HepG2 (cell line): ENCODE results near the gene FRMD4A. TPM values are rescaled to one million over a fixed set of nuclear protein-coding genes. Genes with fewer than 3 reads are reported as not detected.

Source experiments
- ATAC-seq: fragments of 200-7000 bp; cut with Tn5 transposase; 3 replicates; pipeline ENCODE4 v1.9.1; 2020; ENCODE audit warnings: mild to moderate bottlenecking, moderate library complexity
- BruUV-seq: library from RNA; stranded (reverse); fragments of 400-500 nt; replicated peaks from 2 replicates; lab custom pipeline; 2021; lab: Mats Ljungman, UMichigan
- CTCF ChIA-PET: fragments of 300-600 bp; formaldehyde crosslinking; extraction: SDS; loops from one replicate; lab custom pipeline; 2021; ENCODE audit warnings: low total read pairs, inconsistent platforms, low intra/inter-chr PET ratio; lab: Yijun Ruan, JAX
- POLR2A ChIA-PET: fragments of 350-600 bp; sonication (Branson Sonifier 250); formaldehyde crosslinking; loops from one replicate; lab custom pipeline; 2020; ENCODE audit warnings: antibody characterized with exemption, inconsistent platforms; lab: Yijun Ruan, JAX
- DNase-seq: peaks from one replicate; pipeline ENCODE4 v3.0.0-alpha.2; 2015; ENCODE audit warnings: low spot score
- FAIRE-seq: peaks from 3 replicates; lab custom pipeline; 2011; peaks lifted over from hg19 to GRCh38; lab: Jason Lieb, UNC
- H2AFZ ChIP-seq: one replicate; pipeline ENCODE4 v1.6.1; 2011; ENCODE audit warnings: low read length, inconsistent platforms
- H3K27ac ChIP-seq: fragments of 300-600 bp; 3 replicates; pipeline ENCODE4 v1.8.0; 2011; ENCODE audit warnings: mixed run types, mild to moderate bottlenecking, mixed read lengths, low read length, inconsistent platforms; ENCODE audit not compliant: insufficient read depth; ENCODE audit errors: extremely low read length
- H3K27me3 ChIP-seq, 2 experiments: fragments of 200-600 bp in 1 of 2; 2 replicates in 1 of 2; 3 replicates in 1 of 2; pipeline versions ENCODE4 v1.6.0 to v1.8.0; 2011; ENCODE audit warnings: low read length in 2 of 2, mild to moderate bottlenecking in 2 of 2, moderate library complexity in 2 of 2, inconsistent platforms in 1 of 2; ENCODE audit not compliant: insufficient read depth in 2 of 2, control insufficient read depth in 1 of 2
- H3K36me3 ChIP-seq, 2 experiments: fragments of 200-600 bp in 1 of 2; replicated peaks in 1 of 2; 2 replicates in 1 of 2; 3 replicates in 1 of 2; pipeline versions ENCODE4 v1.5.1 to v1.8.0; 2011; ENCODE audit warnings: low read length in 2 of 2, inconsistent platforms in 1 of 2; ENCODE audit not compliant: insufficient read depth in 2 of 2, control insufficient read depth in 1 of 2
- H3K4me1 ChIP-seq: 2 replicates; pipeline ENCODE4 v1.5.1; 2012; ENCODE audit warnings: low read length, inconsistent platforms; ENCODE audit not compliant: insufficient read depth
- H3K4me2 ChIP-seq: 2 replicates; pipeline ENCODE4 v1.6.0; 2011; ENCODE audit warnings: low read depth, low read length, inconsistent platforms
- H3K4me3 ChIP-seq, 3 experiments: fragments of 200-600 bp in 1 of 3; sonication (generic), shearing (Covaris generic) in 1 of 3; replicated peaks in 1 of 3; 2 replicates each; pipeline ENCODE4 v1.5.1; 2011 to 2016; ENCODE audit warnings: low read length in 3 of 3, inconsistent platforms in 2 of 3, low read depth in 2 of 3, mild to moderate bottlenecking in 2 of 3, control low read depth in 1 of 3, mixed read lengths in 1 of 3; ENCODE audit not compliant: insufficient read depth in 1 of 3
- H3K79me2 ChIP-seq: one replicate; pipeline ENCODE4 v1.6.1; 2011; ENCODE audit warnings: low read length, inconsistent platforms; ENCODE audit not compliant: insufficient read depth
- H3K9ac ChIP-seq: 2 replicates; pipeline ENCODE4 v1.6.0; 2011; ENCODE audit warnings: mild to moderate bottlenecking, low read depth, low read length, inconsistent platforms; ENCODE audit not compliant: insufficient read depth
- H3K9me3 ChIP-seq: 2 replicates; pipeline ENCODE4 v1.5.1; 2012; ENCODE audit warnings: mild to moderate bottlenecking, low read length
- H4K20me1 ChIP-seq: 2 replicates; pipeline ENCODE4 v1.6.0; 2011; ENCODE audit warnings: inconsistent platforms, mild to moderate bottlenecking, low read length, moderate library complexity; ENCODE audit not compliant: insufficient read depth
- CC2D1A ChIP-seq: sonication (generic); formaldehyde crosslinking; IDR thresholded peaks from 2 replicates; pipeline ENCODE4 v1.8.1; 2023; ENCODE audit warnings: mild to moderate bottlenecking, missing genetic modification reagents
- CHD2 ChIP-seq: IDR thresholded peaks from 2 replicates; pipeline ENCODE4 v1.6.1; 2011; ENCODE audit warnings: low read depth, low read length, improper control_type of control experiment
- CREB1 ChIP-seq, 2 experiments: fragments of 450-650 bp in 1 of 2; IDR thresholded peaks; 2 replicates each; pipeline ENCODE4 v1.6.1; 2016 to 2017; ENCODE audit warnings: control low read depth in 1 of 2, mild to moderate bottlenecking in 1 of 2, missing compliant biosample characterization in 1 of 2, missing genetic modification characterization in 1 of 2
- HIVEP1 ChIP-seq: sonication (generic); formaldehyde crosslinking; IDR thresholded peaks from 2 replicates; pipeline ENCODE4 v1.4.0; 2020; ENCODE audit warnings: mild to moderate bottlenecking, missing genetic modification reagents
- HMGA1 ChIP-seq: sonication (generic); formaldehyde crosslinking; conservative IDR thresholded peaks from 2 replicates; pipeline ENCODE4 v1.4.0; 2020; ENCODE audit warnings: missing genetic modification reagents
- ZNF225 ChIP-seq: sonication (generic); formaldehyde crosslinking; IDR thresholded peaks from 2 replicates; pipeline ENCODE4 v1.4.0; 2020; ENCODE audit warnings: mild to moderate bottlenecking, missing genetic modification reagents
- ZNF780A ChIP-seq: sonication (generic); formaldehyde crosslinking; IDR thresholded peaks from 2 replicates; pipeline ENCODE4 v1.8.0; 2022; ENCODE audit warnings: mild to moderate bottlenecking, missing genetic modification reagents, moderate library complexity
- in situ Hi-C: cut with HindIII; loops from 2 replicates; pipeline ENCODE4 v1.10.0; 2017; ENCODE audit warnings: low pct_unique_long_range_greater_than_20kb; ENCODE audit not compliant: extremely low pct_ligation_motif_present
- intact Hi-C: fragments of 100-400 bp; cut with micrococcal nuclease; formaldehyde crosslinking; loops from one replicate; pipeline ENCODE4 v1.10.0; 2022; ENCODE audit not compliant: unreplicated experiment
- polyA plus RNA-seq, 8 experiments: library from polyadenylated mRNA; depleted of rRNA in 3 of 8; stranded (reverse) in 7 of 8; unstranded in 1 of 8; fragments of >200 nt; fragmentation: Illumina TruSeq in 4 of 8; extraction: Trizol in 4 of 8; gene quantifications; 2 replicates each; pipeline versions ENCODE4 v1.2.1 to v1.2.3, GENCODE V29; 2011 to 2016; ENCODE audit warnings: low read depth in 4 of 8, missing spikeins in 1 of 8, mixed read lengths in 1 of 8; ENCODE audit not compliant: insufficient read depth in 1 of 8
- total RNA-seq, 5 experiments: library from RNA; depleted of rRNA; stranded (reverse); fragments of >200 nt; fragmentation: Illumina TruSeq; extraction: Trizol; gene quantifications; 2 replicates each; pipeline ENCODE4 v1.2.3, GENCODE V29; 2016; ENCODE audit warnings: low read depth in 1 of 5
- TF ChIP-seq, protein P1 (sequence below): IDR thresholded peaks from 2 replicates; pipeline ENCODE4 v1.6.1; 2016; ENCODE audit warnings: missing biosample characterization, missing genetic modification reagents, low read depth

FRMD4A gene
- total and polyA plus RNA-seq, 2 of the 13 experiments (the other 11 are each of a cell fraction or from before 2014, with no cell fraction given), result 0.09 to 0.26 TPM

DNA sequence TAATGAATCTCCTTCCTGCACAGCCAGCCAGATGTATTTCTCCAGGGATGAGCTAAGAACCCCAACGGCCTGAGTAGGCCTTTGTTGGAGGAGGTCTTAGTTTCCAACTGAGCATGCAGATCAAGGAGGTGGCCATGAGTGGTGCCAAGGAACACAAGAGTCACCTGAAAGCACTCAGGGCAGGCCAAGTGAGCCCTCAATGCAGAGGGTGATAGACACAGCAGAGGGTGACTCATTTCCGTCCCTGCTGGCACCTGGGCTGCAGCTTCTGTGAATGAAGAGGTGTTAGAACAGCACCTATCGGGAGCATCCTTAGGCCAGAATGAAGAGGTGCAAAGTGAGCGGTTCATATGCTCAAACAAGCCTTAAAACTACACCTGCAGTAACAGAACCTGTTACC, 211.8 kb downstream of the FRMD4A start (continued):
- TF ChIP-seq, protein P1, sequence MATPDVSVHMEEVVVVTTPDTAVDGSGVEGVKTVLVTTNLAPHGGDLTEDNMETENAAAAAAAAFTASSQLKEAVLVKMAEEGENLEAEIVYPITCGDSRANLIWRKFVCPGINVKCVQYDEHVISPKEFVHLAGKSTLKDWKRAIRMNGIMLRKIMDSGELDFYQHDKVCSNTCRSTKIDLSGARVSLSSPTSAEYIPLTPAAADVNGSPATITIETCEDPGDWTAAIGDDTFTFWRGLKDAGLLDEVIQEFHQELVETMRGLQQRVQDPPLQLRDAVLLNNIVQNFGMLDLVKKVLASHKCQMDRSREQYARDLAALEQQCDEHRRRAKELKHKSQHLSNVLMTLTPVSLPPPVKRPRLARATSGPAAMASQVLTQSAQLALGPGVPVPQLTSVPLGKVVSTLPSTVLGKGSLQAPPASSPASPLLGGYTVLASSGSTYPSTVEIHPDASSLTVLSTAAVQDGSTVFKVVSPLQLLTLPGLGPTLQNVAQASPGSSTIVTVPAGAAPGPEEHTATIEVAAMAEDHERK, result no peak
- TF ChIP-seq ZNF780A, result no peak
- no peak for TF ChIP-seq CHD2
- TF ChIP-seq ZNF225, result no peak
- TF ChIP-seq CC2D1A, result no peak
- no peak for TF ChIP-seq HMGA1
- TF ChIP-seq CREB1 (IDR thresholded peaks at IDR 0.05), result no peak
- TF ChIP-seq CREB1 (CRISPR knock-in tag; IDR thresholded peaks at IDR 0.05), result no peak

DNA sequence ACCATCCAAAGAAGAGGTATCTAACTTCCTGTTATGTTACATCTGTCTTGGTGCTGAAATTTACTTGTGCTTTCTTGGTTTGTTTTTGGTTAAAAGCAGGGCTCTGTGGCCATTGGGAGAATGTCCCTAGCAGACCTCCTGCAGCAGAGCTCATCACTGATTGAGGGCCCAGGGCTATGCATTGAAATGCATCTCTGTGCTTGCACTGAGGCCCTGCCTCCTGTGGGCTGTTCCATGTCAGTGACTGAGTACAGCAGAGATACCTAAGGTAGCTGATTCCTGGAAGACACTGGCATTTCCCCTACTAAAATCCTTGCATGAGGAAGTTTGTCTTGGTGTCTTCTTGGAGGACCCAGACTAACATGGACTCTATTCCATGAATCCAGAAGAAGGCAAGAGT, 213.9 kb downstream of the FRMD4A start:
- no TSS peak for BruUV-seq
- FAIRE-seq (no peak), ATAC-seq (no peak), DNase-seq (no peak)
- Histone ChIP-seq H3K9ac (no peak overlapping the region), H3K4me1 (no peaks in the 10 kb centered on the region), H3K4me2 (no peak overlapping the region), H2AFZ (no peak overlapping the region), H3K4me3 (no peak overlapping the region), H3K27ac (no peak overlapping the region), H4K20me1 (no peaks in the 10 kb centered on the region), H3K9me3 (no peaks in the 10 kb centered on the region), H3K27me3 (no peaks in the 10 kb centered on the region), H3K79me2 (no peaks in the 10 kb centered on the region), H3K36me3 (no peaks in the 10 kb centered on the region)
- intact Hi-C loops (no loop called here), in situ Hi-C loops (no loop called here)
- TF ChIP-seq HIVEP1 (CRISPR knock-in tag), result no peak
- CTCF ChIA-PET, result no interaction called here
- POLR2A ChIA-PET, result no interaction called here
